ENCODE measurements around the gene SORCS2.
A peak's percentile ranks its signal among the peaks of the same experiment; 100 is the strongest.

The SORCS2 gene

GRCh38 chr4:7398104-7398423, 205.7 kb downstream of the SORCS2 start:
- no peak for FAIRE-seq
- DNase-seq (ENCODE audit: insufficient read length, low spot score), result no peak

- no peak for DNase-seq (ENCODE audit: insufficient read length, low spot score)
- no peak for FAIRE-seq
Measured at GRCh38 chr4:7398788-7399439, 206.6 kb downstream of the SORCS2 start.

DNA sequence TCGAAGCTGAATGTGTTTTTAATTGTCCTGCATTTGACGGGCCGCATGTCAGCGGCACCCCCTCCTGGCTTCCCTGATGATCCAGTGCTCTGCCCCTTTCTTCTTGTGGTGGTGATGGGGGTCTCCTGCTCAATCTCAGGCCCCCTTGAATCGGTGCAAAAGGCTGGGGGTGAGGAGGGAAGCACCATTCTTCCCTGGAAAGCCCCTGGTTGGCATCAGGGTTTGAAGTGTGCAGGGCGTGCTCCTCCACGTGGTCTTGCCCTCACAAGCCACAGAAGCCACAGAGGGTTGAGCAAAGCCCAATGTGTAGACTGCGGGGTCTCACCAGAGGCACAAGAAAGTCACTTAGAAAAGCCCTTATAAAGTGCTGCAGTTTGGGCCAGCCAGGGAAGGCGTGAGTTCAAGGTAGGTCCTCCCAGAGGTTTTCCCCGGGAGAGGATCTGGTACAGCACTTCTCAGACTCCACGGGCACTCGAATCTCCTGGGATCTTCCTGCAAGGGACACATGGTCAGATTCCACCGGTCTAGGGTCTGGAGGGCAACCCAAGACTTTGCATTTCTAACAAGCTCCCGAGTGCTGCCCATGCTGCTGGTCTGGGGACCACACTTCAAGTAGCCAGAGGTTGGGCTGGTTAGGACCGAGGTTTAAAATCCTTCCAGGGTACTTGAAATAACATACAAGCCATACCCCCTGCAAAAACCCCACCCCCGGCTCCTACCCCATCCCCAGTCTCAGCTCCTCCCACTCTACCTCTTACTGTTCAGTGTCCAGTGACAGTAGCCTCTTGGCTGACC, 207.3 kb downstream of the SORCS2 start:
- FAIRE-seq (no peak), DNase-seq (ENCODE audit: insufficient read length, low spot score) (no peak)

DNA sequence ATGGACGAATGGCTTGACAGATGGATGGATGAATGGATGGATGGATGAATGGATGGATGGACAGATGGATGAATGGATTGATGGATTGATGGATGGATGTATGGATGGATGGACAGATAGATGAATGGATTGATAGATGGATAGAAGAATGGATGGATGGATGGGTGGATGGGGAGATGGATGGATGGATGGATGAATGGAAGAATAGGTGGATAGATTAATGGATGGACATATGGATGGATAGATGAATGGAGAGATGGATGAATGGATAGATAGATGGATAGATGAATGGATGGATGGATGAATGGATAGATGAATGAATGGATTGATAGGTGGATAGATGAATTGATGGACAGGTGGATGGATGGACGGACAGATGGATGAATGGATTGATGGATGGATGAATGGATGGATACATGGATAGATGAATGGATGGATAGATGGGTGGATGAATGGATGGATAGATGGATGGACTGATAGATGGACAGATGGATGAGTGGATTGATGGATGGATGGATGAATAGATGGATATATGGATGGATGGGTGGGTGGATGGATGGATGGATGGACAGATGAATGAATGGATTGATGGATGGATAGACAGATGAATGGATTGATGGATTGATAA, 208.4 kb downstream of the SORCS2 start:
- FAIRE-seq (peak; percentile 42), DNase-seq (ENCODE audit: insufficient read length, low spot score) (no peak)

- FAIRE-seq (no peak), DNase-seq (ENCODE audit: insufficient read length, low spot score) (no peak)
Measured at GRCh38 chr4:7402526-7402925, 210.2 kb downstream of the SORCS2 start.

DNA sequence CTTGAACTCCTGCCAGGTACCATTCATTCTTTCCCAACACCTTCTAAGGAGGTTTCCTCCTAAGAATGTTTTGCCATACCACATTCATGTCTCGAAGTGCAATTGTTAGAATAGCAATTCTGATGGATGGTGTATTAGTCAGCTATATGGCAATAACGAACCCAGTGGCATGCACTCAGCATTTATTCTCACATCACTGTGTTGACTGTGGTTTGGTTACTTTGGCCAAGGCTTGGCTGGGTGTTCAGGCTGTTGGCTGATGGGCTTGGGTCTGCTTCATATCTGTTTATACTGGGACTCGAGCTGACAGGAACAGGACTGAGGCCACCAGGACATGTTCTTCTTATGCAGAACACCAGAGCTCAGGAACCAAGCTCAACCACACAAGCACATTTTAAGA, 210.7 kb downstream of the SORCS2 start:
- DNase-seq (ENCODE audit: insufficient read length, low spot score) (no peak), FAIRE-seq (no peak)

GRCh38 chr4:7408166-7408565, 215.8 kb downstream of the SORCS2 start:
- DNase-seq (ENCODE audit: insufficient read length, low spot score) (no peak), FAIRE-seq (no peak)

GRCh38 chr4:7410446-7410845, 218.1 kb downstream of the SORCS2 start:
- FAIRE-seq (no peak), DNase-seq (ENCODE audit: insufficient read length, low spot score) (no peak)

GRCh38 chr4:7411491-7411890, 219.2 kb downstream of the SORCS2 start:
- FAIRE-seq (no peak), DNase-seq (ENCODE audit: insufficient read length, low spot score) (no peak)

- DNase-seq (ENCODE audit: insufficient read length, low spot score), result no peak
- FAIRE-seq, result peak; percentile 62
Measured at GRCh38 chr4:7411896-7412553, 219.7 kb downstream of the SORCS2 start.

GRCh38 chr4:7412554-7412912, 220.2 kb downstream of the SORCS2 start:
- FAIRE-seq (no peak), DNase-seq (ENCODE audit: insufficient read length, low spot score) (no peak)

DNA sequence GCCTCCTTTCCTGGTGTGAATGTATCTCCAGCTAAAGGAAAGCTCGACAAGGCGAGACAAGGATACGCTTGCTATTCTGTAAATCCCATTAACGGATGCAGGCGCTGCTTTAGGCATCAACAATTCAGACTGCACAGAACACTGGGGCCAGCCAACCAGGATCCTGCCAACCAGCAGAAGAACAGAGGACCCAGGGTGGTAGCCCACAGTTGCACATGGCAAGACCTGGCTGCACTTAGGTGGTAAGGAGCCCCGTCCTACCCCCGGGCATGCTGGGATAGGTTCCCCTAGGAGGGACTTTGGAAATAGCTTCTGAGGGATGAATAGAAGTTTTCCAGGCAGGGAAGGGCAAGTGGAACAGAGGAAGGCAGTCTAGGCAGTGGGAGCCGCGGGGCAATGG, 221.7 kb downstream of the SORCS2 start:
- DNase-seq (ENCODE audit: insufficient read length, low spot score) (no peak), FAIRE-seq (no peak)

DNA sequence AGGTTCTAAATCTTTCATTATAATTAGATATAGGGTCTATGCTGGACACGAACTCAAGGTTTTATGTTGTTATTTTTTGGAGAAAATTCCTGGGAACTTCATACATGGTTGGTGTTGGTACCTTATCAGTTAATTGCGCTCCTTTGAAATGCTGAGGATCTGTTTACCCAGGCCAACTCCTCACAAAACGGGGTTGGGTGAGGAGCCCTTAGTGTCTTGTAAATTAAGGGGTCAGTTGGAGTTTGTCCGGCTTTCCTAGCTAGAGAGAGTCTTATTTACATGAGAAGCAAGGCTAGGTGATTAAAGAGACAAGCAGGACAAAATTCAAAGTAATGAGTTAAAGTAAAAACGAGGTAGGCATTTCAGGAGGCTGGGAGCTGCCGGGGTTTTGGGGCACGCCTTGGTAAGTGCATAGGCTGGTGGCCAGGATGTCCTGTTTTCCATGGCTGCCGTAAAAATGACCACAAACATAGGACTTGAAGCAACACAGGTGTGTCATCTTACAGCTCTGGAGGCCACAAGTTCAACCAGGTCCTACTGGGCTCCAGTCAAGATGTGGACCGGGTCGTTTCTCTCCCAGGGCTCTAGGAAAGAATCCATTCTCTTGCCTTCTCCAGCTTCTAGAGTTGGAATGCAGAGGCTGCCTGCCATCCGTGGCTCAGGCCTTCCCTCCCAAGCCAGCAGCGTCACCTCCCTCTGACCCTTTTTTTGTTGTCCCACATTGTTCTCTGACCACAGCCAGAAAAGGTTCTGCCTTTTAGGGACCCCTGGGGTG, 222.6 kb downstream of the SORCS2 start:
- no peak for FAIRE-seq
- DNase-seq (ENCODE audit: insufficient read length, low spot score), result no peak

DNA sequence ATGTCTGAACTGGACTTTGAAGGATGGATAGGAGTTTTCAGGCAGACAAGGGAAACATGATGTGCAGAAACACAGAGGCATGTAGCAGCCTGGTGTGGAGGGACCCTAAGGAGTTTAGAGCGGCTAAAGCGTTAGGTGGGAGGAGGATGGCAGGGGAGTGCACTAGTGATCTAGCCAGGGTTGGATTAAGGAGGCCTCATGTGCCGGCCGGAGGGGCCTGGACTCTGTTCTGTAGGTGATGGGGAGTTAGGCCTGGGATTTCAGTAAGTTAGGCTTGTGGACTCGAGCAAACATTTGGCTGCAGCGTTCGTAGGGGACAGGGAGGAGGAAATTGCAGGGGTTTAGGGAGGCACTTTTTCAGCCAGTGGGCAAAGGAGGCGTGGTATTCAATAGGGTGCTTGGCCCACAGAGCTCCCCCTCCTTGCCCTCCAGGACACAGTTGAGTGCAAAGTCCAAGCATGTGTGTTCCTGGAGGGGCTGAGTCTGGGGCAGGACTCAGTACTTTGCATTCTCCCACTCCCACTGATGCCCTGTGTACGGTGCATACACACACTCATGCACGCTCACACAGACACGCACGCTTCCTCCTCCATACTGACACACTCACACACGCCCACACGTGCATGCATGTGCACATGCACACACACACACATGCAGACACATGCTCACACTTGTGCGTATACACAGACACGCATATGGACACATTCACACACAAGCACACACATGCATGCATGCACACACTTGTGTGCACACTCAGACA, 223.8 kb downstream of the SORCS2 start:
- no peak for FAIRE-seq
- no peak for DNase-seq (ENCODE audit: insufficient read length, low spot score)

GRCh38 chr4:7416745-7417432, 224.6 kb downstream of the SORCS2 start:
- DNase-seq (ENCODE audit: insufficient read length, low spot score) (no peak), FAIRE-seq (peak; percentile 92)

DNA sequence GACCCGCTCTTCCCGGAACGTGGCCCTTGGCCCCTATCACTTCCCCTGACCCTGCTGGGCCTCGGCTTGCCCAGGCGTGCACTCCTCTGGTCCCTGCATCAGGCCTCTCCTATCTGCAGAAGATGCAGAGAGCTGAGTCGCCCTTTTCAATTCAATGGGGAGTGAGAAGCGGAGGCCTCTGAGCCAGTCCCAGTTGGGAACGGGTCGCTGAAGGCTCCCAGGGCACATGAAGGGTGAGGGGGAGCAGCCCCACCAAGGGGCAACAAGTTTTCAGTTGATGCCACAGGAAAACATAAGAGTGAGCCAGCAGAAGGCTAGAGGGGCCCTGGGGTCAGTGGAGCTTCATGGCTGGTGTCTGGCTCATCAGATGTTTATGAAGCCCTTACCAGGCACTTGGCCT, 225.3 kb downstream of the SORCS2 start:
- DNase-seq (ENCODE audit: insufficient read length, low spot score) (no peak), FAIRE-seq (no peak)

- FAIRE-seq (no peak), DNase-seq (ENCODE audit: insufficient read length, low spot score) (no peak)
Measured at GRCh38 chr4:7418131-7418943, 226.0 kb downstream of the SORCS2 start.

DNA sequence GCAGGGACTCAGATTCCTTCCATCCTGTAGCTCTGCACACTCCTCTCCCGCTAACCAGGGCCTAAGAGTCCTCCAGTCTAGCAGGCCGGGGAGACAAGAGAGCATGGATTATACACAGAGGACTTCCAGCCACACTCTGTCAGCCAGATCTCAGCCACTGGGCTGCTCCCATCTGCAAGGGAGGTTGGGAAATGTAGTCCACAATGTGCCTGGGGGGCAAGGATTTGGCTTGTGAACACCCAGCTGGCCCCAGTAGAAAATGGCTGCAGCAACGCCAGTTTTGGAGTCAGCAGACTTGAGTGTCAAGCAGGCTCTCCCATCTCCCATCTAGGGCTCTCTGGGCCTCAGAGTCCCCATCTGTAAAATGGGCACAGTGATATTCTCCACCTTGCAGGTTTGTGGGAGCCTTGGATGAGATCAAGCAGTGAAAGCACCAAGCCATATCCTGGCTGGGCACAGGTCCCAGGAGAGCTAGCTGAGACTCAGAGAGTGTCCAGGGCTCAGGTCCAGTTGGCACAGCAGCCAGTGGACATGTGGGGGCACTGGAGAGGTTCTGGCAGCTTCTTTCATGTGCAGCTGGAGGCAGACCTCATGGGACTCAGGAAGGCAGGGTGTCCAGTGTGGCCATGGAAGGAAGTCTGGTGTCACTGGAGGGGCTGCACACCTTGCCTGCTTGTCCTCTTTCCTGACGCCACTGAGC, 227.8 kb downstream of the SORCS2 start:
- no peak for FAIRE-seq
- no peak for DNase-seq (ENCODE audit: insufficient read length, low spot score)
